HepG2 (cell line): ENCODE results near the gene CFL1. TPM values are rescaled to one million over a fixed set of nuclear protein-coding genes. Genes with fewer than 3 reads are reported as not detected.

Experiments
- ATAC-seq: fragments of 200-7000 bp; cut with Tn5 transposase; 3 replicates; pipeline ENCODE4 v1.9.1; 2020; ENCODE audit warnings: mild to moderate bottlenecking, moderate library complexity
- BruUV-seq: library from RNA; stranded (reverse); fragments of 400-500 nt; replicated peaks from 2 replicates; lab custom pipeline; 2021; lab: Mats Ljungman, UMichigan
- CTCF ChIA-PET: fragments of 300-600 bp; formaldehyde crosslinking; extraction: SDS; loops from one replicate; lab custom pipeline; 2021; ENCODE audit warnings: low total read pairs, inconsistent platforms, low intra/inter-chr PET ratio; lab: Yijun Ruan, JAX
- POLR2A ChIA-PET: fragments of 350-600 bp; sonication (Branson Sonifier 250); formaldehyde crosslinking; loops from one replicate; lab custom pipeline; 2020; ENCODE audit warnings: antibody characterized with exemption, inconsistent platforms; lab: Yijun Ruan, JAX
- DNase-seq: peaks from one replicate; pipeline ENCODE4 v3.0.0-alpha.2; 2015; ENCODE audit warnings: low spot score
- FAIRE-seq: peaks from 3 replicates; lab custom pipeline; 2011; peaks lifted over from hg19 to GRCh38; lab: Jason Lieb, UNC
- H2AFZ ChIP-seq: one replicate; pipeline ENCODE4 v1.6.1; 2011; ENCODE audit warnings: low read length, inconsistent platforms
- H3K27ac ChIP-seq: fragments of 300-600 bp; 3 replicates; pipeline ENCODE4 v1.8.0; 2011; ENCODE audit warnings: mixed run types, mild to moderate bottlenecking, mixed read lengths, low read length, inconsistent platforms; ENCODE audit not compliant: insufficient read depth; ENCODE audit errors: extremely low read length
- H3K27me3 ChIP-seq, 2 experiments: fragments of 200-600 bp in 1 of 2; 2 replicates in 1 of 2; 3 replicates in 1 of 2; pipeline versions ENCODE4 v1.6.0 to v1.8.0; 2011; ENCODE audit warnings: low read length in 2 of 2, mild to moderate bottlenecking in 2 of 2, moderate library complexity in 2 of 2, inconsistent platforms in 1 of 2; ENCODE audit not compliant: insufficient read depth in 2 of 2, control insufficient read depth in 1 of 2
- H3K36me3 ChIP-seq, 2 experiments: fragments of 200-600 bp in 1 of 2; replicated peaks in 1 of 2; 2 replicates in 1 of 2; 3 replicates in 1 of 2; pipeline versions ENCODE4 v1.5.1 to v1.8.0; 2011; ENCODE audit warnings: low read length in 2 of 2, inconsistent platforms in 1 of 2; ENCODE audit not compliant: insufficient read depth in 2 of 2, control insufficient read depth in 1 of 2
- H3K4me1 ChIP-seq: 2 replicates; pipeline ENCODE4 v1.5.1; 2012; ENCODE audit warnings: low read length, inconsistent platforms; ENCODE audit not compliant: insufficient read depth
- H3K4me2 ChIP-seq: 2 replicates; pipeline ENCODE4 v1.6.0; 2011; ENCODE audit warnings: low read depth, low read length, inconsistent platforms
- H3K4me3 ChIP-seq, 3 experiments: fragments of 200-600 bp in 1 of 3; sonication (generic), shearing (Covaris generic) in 1 of 3; replicated peaks in 1 of 3; 2 replicates each; pipeline ENCODE4 v1.5.1; 2011 to 2016; ENCODE audit warnings: low read length in 3 of 3, inconsistent platforms in 2 of 3, low read depth in 2 of 3, mild to moderate bottlenecking in 2 of 3, control low read depth in 1 of 3, mixed read lengths in 1 of 3; ENCODE audit not compliant: insufficient read depth in 1 of 3
- H3K79me2 ChIP-seq: one replicate; pipeline ENCODE4 v1.6.1; 2011; ENCODE audit warnings: low read length, inconsistent platforms; ENCODE audit not compliant: insufficient read depth
- H3K9ac ChIP-seq: 2 replicates; pipeline ENCODE4 v1.6.0; 2011; ENCODE audit warnings: mild to moderate bottlenecking, low read depth, low read length, inconsistent platforms; ENCODE audit not compliant: insufficient read depth
- H3K9me3 ChIP-seq: 2 replicates; pipeline ENCODE4 v1.5.1; 2012; ENCODE audit warnings: mild to moderate bottlenecking, low read length
- H4K20me1 ChIP-seq: 2 replicates; pipeline ENCODE4 v1.6.0; 2011; ENCODE audit warnings: inconsistent platforms, mild to moderate bottlenecking, low read length, moderate library complexity; ENCODE audit not compliant: insufficient read depth
- CEBPB ChIP-seq: IDR thresholded peaks from 2 replicates; pipeline ENCODE4 v1.6.1; 2011; ENCODE audit warnings: low read depth, low read length, improper control_type of control experiment, borderline replicate concordance
- CEBPG ChIP-seq: IDR thresholded peaks from 2 replicates; pipeline ENCODE4 v1.6.1; 2016
- CREM ChIP-seq, 2 experiments: sonication (generic) in 1 of 2; formaldehyde crosslinking in 1 of 2; IDR thresholded peaks; 2 replicates each; pipeline versions ENCODE4 v1.4.0 to v1.6.1; 2016 to 2020; ENCODE audit warnings: antibody characterized with exemption in 1 of 2, mild to moderate bottlenecking in 1 of 2, missing genetic modification reagents in 1 of 2
- FOXJ3 ChIP-seq: sonication (generic); formaldehyde crosslinking; IDR thresholded peaks from 2 replicates; pipeline ENCODE4 v1.4.0; 2020; ENCODE audit warnings: missing genetic modification reagents, mild to moderate bottlenecking, borderline replicate concordance
- POLR2A ChIP-seq, 2 experiments: IDR thresholded peaks; 2 replicates each; pipeline ENCODE4 v1.6.1; 2011; ENCODE audit warnings: low read depth in 2 of 2, low read length in 2 of 2, mild to moderate bottlenecking in 1 of 2, moderate library complexity in 1 of 2; ENCODE audit not compliant: insufficient read depth in 1 of 2
- ZNF562 ChIP-seq: sonication (generic); formaldehyde crosslinking; IDR thresholded peaks from 2 replicates; pipeline ENCODE4 v1.8.0; 2022; ENCODE audit warnings: missing genetic modification reagents, borderline replicate concordance
- ZNF589 ChIP-seq: sonication (generic); formaldehyde crosslinking; conservative IDR thresholded peaks from 2 replicates; pipeline ENCODE4 v1.8.0; 2022; ENCODE audit warnings: mild to moderate bottlenecking, moderate library complexity, missing genetic modification reagents
- ZNF639 ChIP-seq: conservative IDR thresholded peaks from 2 replicates; pipeline ENCODE4 v1.6.1; 2018; ENCODE audit warnings: missing genetic modification reagents
- WGBS: methylation state at CpG from one replicate; pipeline ENCODE4 v1.1.6; 2017; ENCODE audit warnings: low lambda C conversion rate; 5-methylcytosine and 5-hydroxymethylcytosine counted together
- in situ Hi-C: cut with HindIII; loops from 2 replicates; pipeline ENCODE4 v1.10.0; 2017; ENCODE audit warnings: low pct_unique_long_range_greater_than_20kb; ENCODE audit not compliant: extremely low pct_ligation_motif_present
- intact Hi-C: fragments of 100-400 bp; cut with micrococcal nuclease; formaldehyde crosslinking; loops from one replicate; pipeline ENCODE4 v1.10.0; 2022; ENCODE audit not compliant: unreplicated experiment
- polyA plus RNA-seq, 8 experiments: library from polyadenylated mRNA; depleted of rRNA in 3 of 8; stranded (reverse) in 7 of 8; unstranded in 1 of 8; fragments of >200 nt; fragmentation: Illumina TruSeq in 4 of 8; extraction: Trizol in 4 of 8; gene quantifications; 2 replicates each; pipeline versions ENCODE4 v1.2.1 to v1.2.3, GENCODE V29; 2011 to 2016; ENCODE audit warnings: low read depth in 4 of 8, missing spikeins in 1 of 8, mixed read lengths in 1 of 8; ENCODE audit not compliant: insufficient read depth in 1 of 8
- total RNA-seq, 5 experiments: library from RNA; depleted of rRNA; stranded (reverse); fragments of >200 nt; fragmentation: Illumina TruSeq; extraction: Trizol; gene quantifications; 2 replicates each; pipeline ENCODE4 v1.2.3, GENCODE V29; 2016; ENCODE audit warnings: low read depth in 1 of 5

Gene CFL1
- total and polyA plus RNA-seq, 2 of the 13 experiments (the other 11 are each of a cell fraction or from before 2014, with no cell fraction given): 379 to 383 TPM

GRCh38 chr11:65829459-65829858 is 28.5 kb downstream of the CFL1 start (continued):
- TF ChIP-seq ZNF589 (CRISPR knock-in tag) (no peak), ZNF562 (CRISPR knock-in tag) (no peak), FOXJ3 (no peak), ZNF639 (CRISPR knock-in tag) (no peak), POLR2A (IDR thresholded peaks at IDR 0.05; ENCODE audit: insufficient read depth in 1 of 2, low read depth in 2 of 2, low read length in 2 of 2) (no peak)

GRCh38 chr11:65826984-65827735 is 30.8 kb downstream of the CFL1 start:
- intact Hi-C loops: no loop called here
- peak overlapping the region; percentile 12; the same call in 1 of the 2 replicates for H3K4me2 ChIP-seq
- H3K36me3 ChIP-seq: no peaks in the 10 kb centered on the region
- no peak for TF ChIP-seq CREM (IDR thresholded peaks at IDR 0.05)
- TF ChIP-seq CREM (CRISPR knock-in tag; IDR thresholded peaks at IDR 0.05): no peak
- peak; percentile 54; the same call in 1 of the 2 replicates for TF ChIP-seq CEBPB
- TF ChIP-seq CEBPG (CRISPR knock-in tag): peak; percentile 47; the same call in 1 of the 2 replicates
- TF ChIP-seq, all 625 proteins: peak for 2
- Histone ChIP-seq H4K20me1 (no peaks in the 10 kb centered on the region), H3K9ac (no peak overlapping the region), H3K79me2 (no peaks in the 10 kb centered on the region), H3K4me3 (no peak overlapping the region), H3K27ac (no peak overlapping the region), H3K4me1 (peaks cover 14% of the 10 kb centered on the region), H3K9me3 (no peaks in the 10 kb centered on the region), H2AFZ (no peak overlapping the region), H3K27me3 (peaks cover 0 to 9% of the 10 kb centered on the region in 2 experiments; a peak in 1 of 5 replicates)
- FAIRE-seq (no peak), DNase-seq (no peak), ATAC-seq (peak; percentile 84)
- in situ Hi-C loops: no loop called here
- WGBS: 19% methylated on average over 8 of the region's 8 CpGs
- no TSS peak for BruUV-seq
- ChIA-PET CTCF (no interaction called here), POLR2A (interaction anchor here (0.6 to 1.6 kb wide), 5 partner anchors 9 to 83 kb away, joined by 3 to 6 read pairs (median 4); partner anchors contain the start of gene CFL1)
